WERI-Rb-1 (cell line): ENCODE results near the gene DPEP2NB.
"Not testable (repeated sequence)": the region's sequence is repeated elsewhere in the genome, so short reads cannot be mapped to it uniquely, and the experiment has no call there.

ENCODE experiments used
- DNase-seq: peaks from one replicate; pipeline ENCODE4 v3.0.0-alpha.2; 2020
- H3K27ac ChIP-seq: fragments of 250-450 bp; sonication (Bioruptor Pico); 2 replicates; pipeline ENCODE4 v1.5.1; 2020; ENCODE audit warnings: mild to moderate bottlenecking, moderate library complexity
- H3K27me3 ChIP-seq: fragments of 250-450 bp; sonication (Bioruptor Pico); 2 replicates; pipeline ENCODE4 v1.5.1; 2021; ENCODE audit warnings: mild to moderate bottlenecking, low read depth, moderate library complexity; ENCODE audit not compliant: insufficient read depth, severe bottlenecking
- H3K36me3 ChIP-seq: fragments of 250-450 bp; sonication (Bioruptor Pico); 2 replicates; pipeline ENCODE4 v1.5.1; 2020; ENCODE audit warnings: mild to moderate bottlenecking, moderate library complexity
- H3K4me3 ChIP-seq: 2 replicates; pipeline ENCODE4 v1.5.1; 2011; ENCODE audit warnings: low read depth, mild to moderate bottlenecking, control low read depth, low read length
- H3K9me3 ChIP-seq: fragments of 250-450 bp; sonication (Bioruptor Pico); 2 replicates; pipeline ENCODE4 v1.5.1; 2021; ENCODE audit warnings: mild to moderate bottlenecking, moderate library complexity; ENCODE audit not compliant: severe bottlenecking
- CTCF ChIP-seq: IDR thresholded peaks from 2 replicates; pipeline ENCODE4 v1.5.1; 2011; ENCODE audit warnings: low read depth, mild to moderate bottlenecking, control low read depth, inconsistent platforms, low read length

DPEP2NB gene

GRCh38 chr16:67976205-67976604 is 39.5 kb downstream of the DPEP2NB start:
- Histone ChIP-seq H3K9me3 (no peaks in the 10 kb centered on the region), H3K27ac (no peak overlapping the region), H3K27me3 (no peaks in the 10 kb centered on the region), H3K36me3 (no peaks in the 10 kb centered on the region), H3K4me3 (no peak overlapping the region)
- TF ChIP-seq CTCF = no peak
- DNase-seq = peak; percentile 30

- no peak overlapping the region for H3K27ac ChIP-seq
- no peaks in the 10 kb centered on the region for H3K27me3 ChIP-seq
- TF ChIP-seq CTCF = no peak
- no peak for DNase-seq
- H3K36me3 ChIP-seq = no peaks in the 10 kb centered on the region
- H3K4me3 ChIP-seq = no peak overlapping the region
- H3K9me3 ChIP-seq = no peaks in the 10 kb centered on the region
Measured at GRCh38 chr16:67975321-67976105, 40.2 kb downstream of the DPEP2NB start.

GRCh38 chr16:67972285-67972684 is 43.4 kb downstream of the DPEP2NB start:
- H3K4me3 ChIP-seq, H3K27ac ChIP-seq, H3K27me3 ChIP-seq, H3K9me3 ChIP-seq, DNase-seq, H3K36me3 ChIP-seq: not testable (repeated sequence)

GRCh38 chr16:67971111-67971510 is 44.6 kb downstream of the DPEP2NB start:
- TF ChIP-seq CTCF = no peak
- no peaks in the 10 kb centered on the region for H3K27me3 ChIP-seq
- no peaks in the 10 kb centered on the region for H3K36me3 ChIP-seq
- no peak for DNase-seq
- H3K4me3 ChIP-seq = no peak overlapping the region
- H3K27ac ChIP-seq = no peak overlapping the region
- no peaks in the 10 kb centered on the region for H3K9me3 ChIP-seq

- Histone ChIP-seq H3K9me3 (no peaks in the 10 kb centered on the region), H3K4me3 (no peak overlapping the region), H3K36me3 (no peaks in the 10 kb centered on the region; the same call in 1 of the 2 replicates), H3K27ac (no peak overlapping the region), H3K27me3 (no peaks in the 10 kb centered on the region)
- DNase-seq = no peak
- TF ChIP-seq CTCF = no peak
Measured at GRCh38 chr16:67969254-67970039, 46.3 kb downstream of the DPEP2NB start.
